Peyer's patch (tissue), 4 donors: ENCODE results near the gene NCAPG2.
"Not testable (repeated sequence)": the region's sequence is repeated elsewhere in the genome, so short reads cannot be mapped to it uniquely, and the experiment has no call there.

Experiments used
- POLR2A ChIP-seq, 2 donors: fragments of 450-650 bp; IDR thresholded peaks; one replicate each; pipeline ENCODE4 v1.5.1; 2017; ENCODE audit warnings: antibody characterized with exemption in 2 of 2, mild to moderate bottlenecking in 2 of 2, moderate library complexity in 2 of 2
- TF ChIP-seq, protein P1 (sequence below), 6 experiments: fragments of 450-650 bp in 4 of 6; fragments of 200-600 bp in 2 of 6; sonication (generic) in 1 of 6; IDR thresholded peaks; one replicate each; pipeline ENCODE4 v1.5.1; 2017 to 2019; ENCODE audit warnings: antibody characterized with exemption in 6 of 6, mild to moderate bottlenecking in 3 of 6, moderate library complexity in 1 of 6

GRCh38 chr7:158703679-158704523, 703 bp downstream of the NCAPG2 start:
- not testable (repeated sequence) for TF ChIP-seq POLR2A (IDR thresholded peaks at IDR 0.05)
- TF ChIP-seq, protein P1, sequence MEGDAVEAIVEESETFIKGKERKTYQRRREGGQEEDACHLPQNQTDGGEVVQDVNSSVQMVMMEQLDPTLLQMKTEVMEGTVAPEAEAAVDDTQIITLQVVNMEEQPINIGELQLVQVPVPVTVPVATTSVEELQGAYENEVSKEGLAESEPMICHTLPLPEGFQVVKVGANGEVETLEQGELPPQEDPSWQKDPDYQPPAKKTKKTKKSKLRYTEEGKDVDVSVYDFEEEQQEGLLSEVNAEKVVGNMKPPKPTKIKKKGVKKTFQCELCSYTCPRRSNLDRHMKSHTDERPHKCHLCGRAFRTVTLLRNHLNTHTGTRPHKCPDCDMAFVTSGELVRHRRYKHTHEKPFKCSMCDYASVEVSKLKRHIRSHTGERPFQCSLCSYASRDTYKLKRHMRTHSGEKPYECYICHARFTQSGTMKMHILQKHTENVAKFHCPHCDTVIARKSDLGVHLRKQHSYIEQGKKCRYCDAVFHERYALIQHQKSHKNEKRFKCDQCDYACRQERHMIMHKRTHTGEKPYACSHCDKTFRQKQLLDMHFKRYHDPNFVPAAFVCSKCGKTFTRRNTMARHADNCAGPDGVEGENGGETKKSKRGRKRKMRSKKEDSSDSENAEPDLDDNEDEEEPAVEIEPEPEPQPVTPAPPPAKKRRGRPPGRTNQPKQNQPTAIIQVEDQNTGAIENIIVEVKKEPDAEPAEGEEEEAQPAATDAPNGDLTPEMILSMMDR (IDR thresholded peaks at IDR 0.05) = not testable (repeated sequence)
